GOT3 (cell line): ENCODE results near the gene KIAA1328.
"Not testable (repeated sequence)": the region's sequence is repeated elsewhere in the genome, so short reads cannot be mapped to it uniquely, and the experiment has no call there.

Source experiments
- DNase-seq: peaks from one replicate; lab custom pipeline; 2025; ENCODE audit warnings: mixed read lengths; lab: John Stamatoyannopoulos, UW

Gene KIAA1328

DNA sequence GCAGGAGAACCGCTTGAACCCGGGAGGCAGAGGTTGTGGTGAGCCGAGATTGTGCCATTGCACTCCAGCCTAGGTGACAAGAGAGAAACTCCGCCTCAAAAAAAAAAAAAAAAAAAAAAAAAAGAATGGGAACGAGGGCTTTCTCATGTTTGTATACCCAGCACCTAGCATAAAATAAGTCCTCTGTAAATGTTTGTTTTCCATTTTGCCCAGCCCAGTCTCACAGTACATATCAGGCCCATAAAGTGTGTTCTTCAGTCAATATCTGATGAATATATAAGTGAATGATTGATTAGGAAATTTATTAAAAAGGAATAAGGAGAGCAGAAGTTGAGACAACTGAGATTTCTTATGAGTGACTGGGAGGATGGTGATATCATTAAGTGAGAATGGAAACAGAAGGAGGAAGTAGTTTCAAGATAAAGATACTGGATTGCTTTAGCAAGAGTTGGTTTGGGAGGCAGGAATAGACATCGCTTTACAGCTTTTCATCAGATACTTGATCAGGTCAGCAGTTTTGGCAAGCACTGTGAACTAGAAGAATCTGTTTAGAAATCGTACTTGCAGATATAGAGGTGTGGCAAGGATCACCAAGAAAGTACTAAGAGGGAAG lies 327.5 kb downstream of the KIAA1328 start:
- no peak for DNase-seq

GRCh38 chr18:37160038-37160820 lies 331.3 kb downstream of the KIAA1328 start:
- DNase-seq: no peak

GRCh38 chr18:37161491-37161890 lies 332.6 kb downstream of the KIAA1328 start:
- no peak for DNase-seq

DNA sequence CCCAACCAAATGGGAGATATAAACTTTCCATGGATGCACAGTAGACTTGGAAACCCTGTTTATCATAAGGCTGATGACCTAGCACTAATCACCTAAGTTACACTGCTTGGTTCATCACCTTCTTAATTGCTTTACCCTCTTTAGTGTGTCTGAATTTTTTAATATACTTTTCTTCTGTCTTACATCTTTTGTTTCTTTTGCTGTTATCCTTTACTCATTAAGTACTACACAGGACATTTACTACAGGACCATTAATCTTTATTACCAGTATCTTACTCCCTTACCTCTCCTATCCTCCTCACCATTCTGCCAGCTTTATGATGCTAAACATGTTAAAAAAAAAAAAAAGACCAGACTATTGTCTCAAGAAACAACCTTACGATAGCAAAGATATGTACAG lies 333.6 kb downstream of the KIAA1328 start:
- DNase-seq: no peak

- no peak for DNase-seq
Measured at GRCh38 chr18:37163119-37163518, 334.2 kb downstream of the KIAA1328 start.

- DNase-seq: no peak
Measured at GRCh38 chr18:37166491-37166890, 337.6 kb downstream of the KIAA1328 start.

GRCh38 chr18:37166966-37167365 lies 338.0 kb downstream of the KIAA1328 start:
- DNase-seq: not testable (repeated sequence)

DNA sequence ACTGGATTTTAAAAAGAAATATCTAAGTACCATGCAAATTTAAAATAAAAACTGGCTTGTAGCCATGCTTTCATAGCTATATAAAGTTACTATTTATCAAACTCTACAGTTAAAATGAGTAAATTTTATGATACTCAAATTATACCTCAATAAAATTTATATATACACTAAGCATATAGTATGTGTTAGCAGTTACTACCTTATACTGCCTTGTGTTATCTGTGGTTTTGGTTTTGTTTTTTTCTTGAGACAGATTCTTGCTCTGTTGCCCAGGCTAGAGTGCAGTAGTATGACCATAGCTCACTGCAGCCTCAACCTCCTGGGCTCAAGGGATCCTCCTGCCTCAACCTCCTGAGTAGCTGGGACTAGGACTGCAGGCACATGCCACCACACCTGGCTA lies 342.1 kb downstream of the KIAA1328 start:
- no peak for DNase-seq

DNA sequence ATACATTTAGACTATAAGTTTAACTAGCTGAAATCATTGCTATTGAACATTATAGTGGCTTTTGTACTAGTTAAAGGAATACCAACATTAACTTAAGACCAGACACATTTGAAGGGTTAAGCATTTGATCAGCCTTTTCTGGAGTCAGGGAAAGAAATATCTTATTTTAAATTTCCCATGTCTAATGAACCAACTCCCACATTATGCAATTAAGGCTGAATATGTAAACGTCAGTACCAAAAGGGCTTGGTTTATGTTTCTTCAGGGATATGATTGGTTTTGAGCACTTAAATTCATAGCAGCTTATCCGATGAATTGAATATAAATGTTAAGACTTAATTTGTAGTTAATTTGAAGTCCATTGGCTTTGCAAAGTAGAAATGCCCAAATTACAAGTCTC lies 344.5 kb downstream of the KIAA1328 start:
- DNase-seq: no peak

GRCh38 chr18:37175727-37176620 lies 347.0 kb downstream of the KIAA1328 start:
- DNase-seq: no peak

DNA sequence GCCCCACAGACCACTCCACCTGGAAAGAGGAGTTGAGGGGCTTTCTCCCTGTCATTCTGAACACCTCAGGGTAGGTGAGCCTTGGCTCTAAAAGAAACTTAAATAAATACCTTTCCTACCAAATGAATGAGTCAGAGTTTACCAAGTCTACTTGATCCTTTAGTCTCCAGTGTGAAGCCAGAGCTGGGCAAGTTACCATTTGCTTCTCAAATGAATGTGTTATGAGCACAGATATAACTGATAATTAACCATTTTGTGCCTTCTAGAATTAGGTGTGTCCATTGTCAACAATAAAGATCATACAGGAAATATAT lies 347.7 kb downstream of the KIAA1328 start:
- DNase-seq: no peak

GRCh38 chr18:37179384-37179783 lies 350.5 kb downstream of the KIAA1328 start:
- DNase-seq: no peak

DNA sequence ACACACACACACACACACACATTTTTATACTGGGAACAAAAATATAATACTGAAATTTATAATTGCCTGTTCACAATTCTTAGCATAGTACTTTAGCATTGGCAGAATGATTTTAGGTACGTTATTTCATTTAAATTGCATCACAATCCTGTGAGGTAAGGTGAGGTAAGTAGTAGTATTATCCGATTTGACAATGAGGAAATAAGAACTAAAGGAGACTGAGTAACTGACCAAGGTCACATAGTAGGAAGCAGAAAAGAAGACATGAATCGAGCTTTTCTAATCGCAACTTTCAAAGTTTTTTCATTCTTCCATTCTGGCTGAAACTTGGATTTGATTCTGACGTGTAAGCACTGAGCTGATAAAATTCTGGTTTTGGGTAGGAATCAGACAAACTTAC lies 351.2 kb downstream of the KIAA1328 start:
- no peak for DNase-seq

DNA sequence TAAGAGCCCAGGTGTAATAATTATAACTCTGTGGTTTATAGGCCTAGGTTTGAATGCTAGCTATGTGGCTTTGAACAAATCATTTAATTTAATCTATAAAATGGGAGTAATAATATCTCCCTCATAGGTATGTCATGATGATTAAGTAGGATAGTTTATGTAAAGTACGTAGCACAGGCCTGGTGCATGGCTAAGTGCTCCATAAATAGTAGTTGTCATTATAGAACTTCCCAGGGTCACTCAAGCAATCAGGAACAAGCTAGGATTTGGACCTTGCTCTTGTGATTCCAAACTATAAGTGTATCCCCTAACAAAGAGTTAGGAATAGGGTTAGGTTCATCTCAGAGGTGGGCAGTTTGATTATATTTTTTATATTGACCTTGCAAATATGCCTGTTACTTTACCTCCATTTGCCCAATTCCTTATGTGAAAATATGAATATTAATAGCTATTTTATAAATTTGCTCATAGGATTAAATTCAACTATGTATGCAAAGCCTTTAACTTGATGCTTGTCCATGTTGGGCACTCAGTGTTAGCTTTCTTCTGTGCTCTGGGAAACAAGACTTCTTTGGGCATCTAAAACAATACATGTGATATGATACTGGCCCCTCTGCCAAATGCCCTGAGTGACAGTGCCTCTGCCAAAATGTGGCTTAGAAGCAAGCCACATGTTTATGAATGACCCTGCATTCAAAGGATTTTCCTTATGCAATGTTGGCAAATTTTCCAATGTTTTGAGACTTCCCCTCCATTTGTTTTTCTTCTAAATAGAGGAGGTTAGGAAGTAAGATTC lies 353.6 kb downstream of the KIAA1328 start:
- DNase-seq: no peak

- no peak for DNase-seq
Measured at GRCh38 chr18:37184209-37184868, 355.4 kb downstream of the KIAA1328 start.

- DNase-seq: no peak
Measured at GRCh38 chr18:37188016-37188791, 359.3 kb downstream of the KIAA1328 start.

DNA sequence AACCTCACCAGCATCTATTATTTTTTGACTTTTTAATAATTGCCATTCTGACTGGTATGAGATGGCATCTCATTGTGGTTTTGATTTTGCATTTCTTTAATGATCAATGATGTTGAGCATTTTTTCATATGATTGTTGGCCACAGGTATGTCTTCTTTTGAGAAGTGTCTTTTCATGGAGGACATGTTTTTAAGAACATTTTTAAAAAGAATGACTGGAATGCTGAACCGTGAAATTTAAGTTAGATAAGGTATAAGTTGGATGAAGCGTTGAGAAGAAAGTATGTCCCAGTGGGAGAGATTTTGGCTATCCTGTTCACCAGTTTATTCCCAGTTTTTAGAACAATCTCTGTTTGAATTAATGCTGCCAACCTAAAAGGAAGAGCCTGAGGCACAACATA lies 370.8 kb downstream of the KIAA1328 start:
- no peak for DNase-seq

GRCh38 chr18:37207343-37207742 lies 378.4 kb downstream of the KIAA1328 start:
- DNase-seq: no peak

DNA sequence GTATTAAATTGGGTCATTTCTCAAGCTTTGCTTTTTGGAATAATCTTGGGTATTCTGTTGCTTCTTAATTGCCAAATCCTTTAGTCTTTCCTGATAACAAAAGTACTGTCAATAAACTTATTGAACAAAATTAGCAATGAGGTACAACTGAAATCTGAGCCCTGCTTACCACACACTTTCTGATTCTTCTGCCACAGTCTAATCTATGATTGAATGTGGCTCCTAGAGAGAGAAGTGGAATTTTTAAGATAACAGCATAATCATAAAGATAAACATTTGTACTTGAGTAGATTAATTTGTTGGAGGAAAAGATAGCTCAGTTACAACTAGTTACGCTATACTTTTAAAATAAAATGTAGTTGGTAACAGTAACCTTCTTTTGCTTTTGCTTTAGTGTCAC lies 381.9 kb downstream of the KIAA1328 start:
- DNase-seq: no peak

GRCh38 chr18:37218022-37218590 lies 389.2 kb downstream of the KIAA1328 start:
- DNase-seq: no peak
